HG02852 (cell line): ENCODE measurements around the gene PLP1.
"Not testable (repeated sequence)": the region's sequence is repeated elsewhere in the genome, so short reads cannot be mapped to it uniquely, and the experiment has no call there.

Source experiments
- ATAC-seq: cut with Tn5 transposase; IDR thresholded peaks from one replicate; pipeline ENCODE4 v1.9.1; 2021; ENCODE audit warnings: mild to moderate bottlenecking, moderate library complexity; ENCODE audit not compliant: unreplicated experiment

Gene PLP1, protein sequence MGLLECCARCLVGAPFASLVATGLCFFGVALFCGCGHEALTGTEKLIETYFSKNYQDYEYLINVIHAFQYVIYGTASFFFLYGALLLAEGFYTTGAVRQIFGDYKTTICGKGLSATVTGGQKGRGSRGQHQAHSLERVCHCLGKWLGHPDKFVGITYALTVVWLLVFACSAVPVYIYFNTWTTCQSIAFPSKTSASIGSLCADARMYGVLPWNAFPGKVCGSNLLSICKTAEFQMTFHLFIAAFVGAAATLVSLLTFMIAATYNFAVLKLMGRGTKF

GRCh38 chrX:103776546-103776945, at the start of gene PLP1:
Gene PLP1 (plus strand): TSS chrX:103776840. CDS start chrX:103776996, 156 bp downstream.
- ATAC-seq = no peak

- no peak for ATAC-seq
These were observed 49.5 kb upstream of the PLP1 start for GRCh38 chrX:103727115-103727514.

DNA sequence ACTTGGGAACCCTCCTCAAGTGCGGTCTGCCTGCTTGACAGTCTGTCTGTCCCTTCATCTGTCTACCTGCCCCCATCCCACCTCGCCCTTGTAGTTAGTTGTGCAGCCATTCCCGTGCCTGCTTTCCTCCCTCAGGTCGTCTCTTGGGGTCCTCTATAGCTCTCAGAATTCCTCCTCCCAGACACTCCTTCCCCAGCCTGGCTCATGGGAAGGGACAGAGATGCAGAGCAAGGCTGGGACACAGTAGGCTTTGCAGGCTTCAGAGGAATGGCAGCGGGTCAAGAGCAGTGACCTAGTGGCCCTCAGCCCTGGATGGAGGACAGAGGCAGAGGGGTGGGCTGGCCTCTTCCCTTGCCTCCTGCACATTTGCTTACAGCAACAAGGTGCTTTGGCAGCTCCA, 47.6 kb upstream of the PLP1 start:
- no peak for ATAC-seq

- ATAC-seq = no peak
These were observed 46.4 kb upstream of the PLP1 start for GRCh38 chrX:103730147-103730795.

DNA sequence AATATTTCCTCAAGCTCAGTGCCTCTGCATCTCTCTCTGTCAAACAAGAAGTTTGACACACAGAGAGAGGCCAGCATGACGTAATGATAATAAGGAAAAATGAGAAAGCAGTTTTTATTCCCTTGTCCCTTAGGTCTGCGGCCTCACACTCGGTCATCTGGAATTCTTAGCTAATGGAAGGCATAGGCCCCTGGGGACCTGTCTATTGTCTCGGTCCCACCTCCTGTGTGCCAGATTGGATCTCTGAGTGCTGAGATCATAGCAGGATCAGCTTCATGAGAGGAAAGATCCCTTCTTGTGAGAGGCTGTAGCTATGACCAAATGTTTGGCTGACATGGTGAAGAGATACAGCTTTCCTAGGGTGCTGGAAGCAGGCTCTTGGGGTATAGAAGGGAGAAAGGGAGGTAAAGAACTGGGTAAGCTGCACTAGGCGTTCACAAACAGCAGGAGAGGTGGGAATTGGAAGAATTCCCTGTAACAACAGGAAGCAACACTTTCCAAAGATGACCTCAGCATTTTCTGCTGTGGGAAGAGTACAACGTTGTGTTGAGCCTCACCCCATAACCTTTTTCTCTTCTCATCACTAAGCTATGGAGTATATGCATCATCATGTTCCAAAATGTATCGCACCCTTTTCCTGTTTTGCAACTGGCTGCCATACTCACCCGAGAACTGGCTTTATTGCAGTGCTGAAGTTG, 45.7 kb upstream of the PLP1 start:
- ATAC-seq = no peak

GRCh38 chrX:103733017-103733416, 43.6 kb upstream of the PLP1 start:
- ATAC-seq = no peak

- no peak for ATAC-seq
These were observed 42.4 kb upstream of the PLP1 start for GRCh38 chrX:103734125-103734760.

DNA sequence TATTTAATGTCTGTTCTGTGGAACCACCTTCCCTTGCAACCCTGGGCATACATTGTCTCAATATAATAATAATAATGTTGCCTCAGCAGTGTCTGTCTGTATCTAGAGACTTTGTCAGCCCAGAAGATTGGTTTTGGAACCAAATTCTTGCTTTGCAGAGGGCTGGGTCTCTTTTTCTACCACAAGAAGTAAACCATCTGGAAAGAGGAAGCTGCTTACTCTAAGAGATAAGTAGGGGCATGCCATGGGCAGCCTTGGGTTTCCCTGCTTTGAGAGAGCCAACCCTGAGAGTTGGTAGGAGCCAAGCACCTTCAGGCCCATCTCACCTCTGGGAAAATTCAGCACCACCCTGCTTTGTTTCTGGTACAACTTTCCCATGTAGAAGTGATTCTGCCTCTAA, 38.9 kb upstream of the PLP1 start:
- ATAC-seq = no peak

- ATAC-seq = no peak
These were observed 37.2 kb upstream of the PLP1 start for GRCh38 chrX:103739421-103739820.

- ATAC-seq = no peak
These were observed 34.8 kb upstream of the PLP1 start for GRCh38 chrX:103741879-103742278.

- no peak for ATAC-seq
These were observed 34.3 kb upstream of the PLP1 start for GRCh38 chrX:103742339-103742738.

DNA sequence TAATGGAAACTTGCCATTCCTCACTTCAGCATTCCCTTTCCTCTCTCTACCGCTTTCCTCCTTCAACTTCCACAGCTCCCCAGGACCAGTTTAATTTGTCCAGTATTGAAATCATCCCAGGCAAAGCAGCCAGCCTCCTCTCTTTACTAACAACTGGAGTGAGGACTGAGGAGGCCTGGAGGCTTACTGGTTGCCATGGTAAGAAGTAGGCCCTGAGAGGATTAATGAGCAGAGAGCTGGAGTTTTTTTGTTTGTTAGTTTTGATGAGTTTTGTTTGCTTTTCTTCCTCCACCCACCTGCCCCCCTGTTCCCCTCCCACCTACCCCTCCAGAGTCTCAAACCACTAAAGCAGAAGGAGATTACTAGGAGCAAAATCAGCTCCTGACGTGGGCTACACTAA, 29.5 kb upstream of the PLP1 start:
- ATAC-seq = no peak

DNA sequence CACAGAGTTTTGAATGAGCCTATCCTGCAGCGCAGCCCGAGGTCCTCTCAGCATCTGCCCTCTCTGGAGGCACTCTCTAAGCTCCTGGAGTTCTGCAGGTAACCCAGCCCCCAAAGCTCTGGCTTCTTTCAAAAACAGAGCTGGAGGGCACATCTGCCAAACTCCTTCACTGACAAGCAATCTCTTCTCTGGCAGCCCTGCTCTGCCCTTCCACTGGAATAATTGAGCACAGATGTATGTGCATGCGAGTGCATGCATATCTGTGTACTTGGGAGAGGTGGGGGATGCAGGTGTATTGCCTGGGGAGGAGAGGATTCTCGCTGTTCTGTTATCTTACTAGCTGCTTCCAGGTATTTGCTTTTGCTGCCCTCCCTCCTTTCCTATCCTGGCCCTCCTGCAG, 22.2 kb upstream of the PLP1 start:
- ATAC-seq = no peak

GRCh38 chrX:103756736-103757135, 19.9 kb upstream of the PLP1 start:
- ATAC-seq = no peak

DNA sequence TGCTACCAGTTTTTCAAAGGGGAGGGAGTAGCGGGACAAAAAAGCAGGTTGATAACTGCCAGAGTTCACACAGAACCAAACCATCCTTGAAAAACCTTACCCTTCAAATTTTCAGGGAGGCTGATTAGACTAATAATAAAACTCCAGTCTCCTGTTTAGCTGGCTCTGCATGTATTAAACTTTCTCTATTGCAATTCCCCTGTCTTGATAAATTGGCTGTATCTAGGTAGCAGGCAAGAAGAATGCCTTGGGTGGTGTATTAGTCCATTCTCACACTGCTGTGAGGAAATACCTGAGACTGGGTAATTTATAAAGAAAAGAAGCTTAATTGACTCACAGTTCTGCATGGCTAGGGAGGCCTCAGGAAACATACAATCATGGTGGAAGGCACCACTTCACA, 18.1 kb upstream of the PLP1 start:
- no peak for ATAC-seq

- ATAC-seq = not testable (repeated sequence)
These were observed 13.1 kb upstream of the PLP1 start for GRCh38 chrX:103763541-103763940.

DNA sequence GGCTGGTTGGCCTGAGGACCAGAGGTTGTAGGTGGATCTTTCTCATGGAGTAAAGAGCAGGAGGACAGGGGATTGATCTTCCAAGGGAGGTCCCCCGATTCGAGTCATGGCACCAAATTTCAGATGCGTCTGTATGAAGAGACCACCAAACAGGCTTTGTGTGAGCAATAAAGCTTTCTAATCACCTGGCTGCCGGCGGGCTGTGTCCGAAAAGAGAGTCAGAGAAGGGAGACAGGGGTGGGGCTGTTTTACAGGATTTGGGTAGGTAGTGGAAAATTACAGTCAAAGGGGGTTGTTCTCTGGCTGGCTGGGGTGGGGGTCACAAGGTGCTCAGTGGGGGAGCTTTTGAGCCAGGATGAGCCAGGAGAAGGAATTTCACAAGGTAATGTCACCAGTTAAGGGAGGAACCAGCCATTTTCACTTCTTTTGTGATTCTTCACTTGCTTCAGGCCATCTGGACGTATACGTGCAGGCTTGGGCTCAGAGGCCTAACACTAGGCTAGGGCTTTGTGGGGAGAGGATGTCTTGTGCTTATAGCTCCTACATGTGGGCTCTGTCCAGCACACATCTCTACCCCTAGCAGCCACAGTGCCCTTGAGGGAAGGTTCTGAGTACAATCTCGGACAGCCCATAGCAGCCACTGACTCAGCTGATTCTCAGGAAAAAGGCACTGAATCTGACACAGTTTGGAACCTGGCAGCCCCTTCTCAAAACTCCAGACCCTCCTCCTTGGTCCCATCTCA, 9.7 kb upstream of the PLP1 start:
- not testable (repeated sequence) for ATAC-seq

- ATAC-seq = no peak
These were observed 3.2 kb upstream of the PLP1 start for GRCh38 chrX:103773445-103773844.

DNA sequence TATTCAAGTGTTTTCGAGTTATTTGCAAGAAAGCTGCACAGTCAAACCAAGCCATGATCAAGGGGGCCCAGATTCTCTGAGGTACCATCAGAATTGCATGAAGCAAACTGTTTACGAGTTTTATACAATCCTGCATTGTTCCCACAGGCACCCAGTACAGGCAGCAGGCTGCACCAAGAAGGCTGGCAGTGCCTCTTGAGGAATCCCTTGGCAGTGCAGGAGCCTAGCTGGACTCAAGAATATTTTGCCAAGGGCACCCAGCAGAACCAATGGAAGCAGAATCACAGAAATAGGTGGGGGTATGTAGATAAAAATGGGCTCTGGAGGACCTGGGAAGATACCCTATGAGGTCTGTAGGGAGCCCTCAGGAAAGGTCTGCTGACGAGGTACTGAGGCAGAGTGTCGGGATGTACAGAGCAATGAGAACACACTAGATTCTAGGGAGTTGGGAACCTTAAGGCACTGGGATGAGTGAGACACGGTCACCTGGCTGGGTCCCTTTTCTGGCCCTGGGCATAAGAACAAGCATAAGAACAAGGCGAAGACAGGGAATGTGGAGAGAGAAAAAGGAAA, 2.5 kb upstream of the PLP1 start:
- ATAC-seq = no peak

DNA sequence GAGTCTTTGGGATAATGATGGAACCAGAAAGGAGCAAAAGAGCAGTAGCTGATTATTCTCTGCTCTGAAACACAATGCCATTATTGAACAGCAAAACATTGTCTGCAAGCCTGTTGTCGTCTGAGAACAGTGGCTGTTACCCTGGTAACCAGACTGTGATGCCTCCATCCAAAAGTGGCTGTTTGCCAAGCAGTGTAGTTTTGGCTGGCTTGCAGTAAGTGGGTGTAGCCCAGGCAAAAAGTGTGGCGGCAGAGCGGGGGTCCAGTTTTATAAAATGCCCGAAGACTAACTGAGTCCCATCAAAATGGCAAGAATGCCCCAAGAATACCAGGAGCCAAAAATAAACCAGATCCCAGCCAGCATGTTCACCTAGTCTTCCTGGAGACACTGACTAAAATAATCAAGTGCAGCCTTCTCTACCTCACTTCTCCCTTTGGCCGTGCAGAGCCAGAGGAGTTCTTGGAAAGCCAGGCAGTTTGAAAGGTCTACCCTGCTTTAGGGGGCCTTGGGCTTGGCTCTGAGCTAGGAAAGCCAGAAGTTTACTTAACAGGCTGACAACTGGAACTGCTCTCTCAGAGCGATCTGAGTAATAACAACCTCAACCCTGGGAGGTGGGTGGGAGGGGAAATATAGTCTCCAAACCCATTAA, 2.6 kb downstream of the PLP1 start:
- ATAC-seq = no peak
